NCI-H2029 treated with DMSO at 0.1 percent for 48 hours (cell line): ENCODE data around the gene GABBR2.

Source experiments
- DNase-seq: peaks from one replicate; lab custom pipeline; 2025; lab: John Stamatoyannopoulos, UW

Gene GABBR2

GRCh38 chr9:98634685-98635336 is 73.9 kb downstream of the GABBR2 start:
- DNase-seq = no peak

GRCh38 chr9:98632839-98633238 is 75.9 kb downstream of the GABBR2 start:
- DNase-seq = no peak

GRCh38 chr9:98627296-98627695 is 81.4 kb downstream of the GABBR2 start:
- no peak for DNase-seq

- no peak for DNase-seq
These were observed 83.0 kb downstream of the GABBR2 start for GRCh38 chr9:98625728-98626127.

GRCh38 chr9:98619788-98620187 is 88.9 kb downstream of the GABBR2 start:
- DNase-seq = no peak

GRCh38 chr9:98615633-98616032 is 93.1 kb downstream of the GABBR2 start:
- DNase-seq = no peak

- DNase-seq = no peak
These were observed 93.8 kb downstream of the GABBR2 start for GRCh38 chr9:98614941-98615340.

GRCh38 chr9:98612061-98612752 is 96.5 kb downstream of the GABBR2 start:
- DNase-seq = no peak

GRCh38 chr9:98611319-98611718 is 97.4 kb downstream of the GABBR2 start:
- DNase-seq = no peak

GRCh38 chr9:98610711-98611110 is 98.0 kb downstream of the GABBR2 start:
- no peak for DNase-seq

- DNase-seq = no peak
These were observed 98.5 kb downstream of the GABBR2 start for GRCh38 chr9:98610211-98610610.

- DNase-seq = no peak
These were observed 99.1 kb downstream of the GABBR2 start for GRCh38 chr9:98609646-98610045.

- DNase-seq = no peak
These were observed 100.9 kb downstream of the GABBR2 start for GRCh38 chr9:98607787-98608186.

- no peak for DNase-seq
These were observed 101.6 kb downstream of the GABBR2 start for GRCh38 chr9:98607152-98607551.

GRCh38 chr9:98606730-98607129 is 102.0 kb downstream of the GABBR2 start:
- DNase-seq = no peak

GRCh38 chr9:98605116-98605515 is 103.6 kb downstream of the GABBR2 start:
- DNase-seq = no peak

GRCh38 chr9:98603821-98604383 is 104.8 kb downstream of the GABBR2 start:
- no peak for DNase-seq

GRCh38 chr9:98602839-98603500 is 105.8 kb downstream of the GABBR2 start:
- no peak for DNase-seq

- DNase-seq = no peak
These were observed 108.1 kb downstream of the GABBR2 start for GRCh38 chr9:98600631-98601030.

GRCh38 chr9:98599566-98600216 is 109.0 kb downstream of the GABBR2 start:
- DNase-seq = no peak

GRCh38 chr9:98598861-98599260 is 109.9 kb downstream of the GABBR2 start:
- no peak for DNase-seq

GRCh38 chr9:98597236-98597771 is 111.4 kb downstream of the GABBR2 start:
- no peak for DNase-seq
